Fibroblast of pulmonary artery (primary cell): ENCODE measurements around the gene ATP10B.

Experiments used
- DNase-seq: peaks from one replicate; pipeline ENCODE4 v3.0.0-alpha.2; 2010; ENCODE audit warnings: low read depth
- H3K4me3 ChIP-seq: replicated peaks from 2 replicates; pipeline ENCODE4 v1.5.1; 2011; ENCODE audit warnings: low read depth, mild to moderate bottlenecking, control low read depth, low read length, moderate library complexity
- TF ChIP-seq, protein P1 (sequence below): IDR thresholded peaks from 2 replicates; pipeline ENCODE4 v1.5.1; 2011; ENCODE audit warnings: mild to moderate bottlenecking, control low read depth, low read length, inconsistent platforms; ENCODE audit errors: missing control alignments

The ATP10B gene

DNA sequence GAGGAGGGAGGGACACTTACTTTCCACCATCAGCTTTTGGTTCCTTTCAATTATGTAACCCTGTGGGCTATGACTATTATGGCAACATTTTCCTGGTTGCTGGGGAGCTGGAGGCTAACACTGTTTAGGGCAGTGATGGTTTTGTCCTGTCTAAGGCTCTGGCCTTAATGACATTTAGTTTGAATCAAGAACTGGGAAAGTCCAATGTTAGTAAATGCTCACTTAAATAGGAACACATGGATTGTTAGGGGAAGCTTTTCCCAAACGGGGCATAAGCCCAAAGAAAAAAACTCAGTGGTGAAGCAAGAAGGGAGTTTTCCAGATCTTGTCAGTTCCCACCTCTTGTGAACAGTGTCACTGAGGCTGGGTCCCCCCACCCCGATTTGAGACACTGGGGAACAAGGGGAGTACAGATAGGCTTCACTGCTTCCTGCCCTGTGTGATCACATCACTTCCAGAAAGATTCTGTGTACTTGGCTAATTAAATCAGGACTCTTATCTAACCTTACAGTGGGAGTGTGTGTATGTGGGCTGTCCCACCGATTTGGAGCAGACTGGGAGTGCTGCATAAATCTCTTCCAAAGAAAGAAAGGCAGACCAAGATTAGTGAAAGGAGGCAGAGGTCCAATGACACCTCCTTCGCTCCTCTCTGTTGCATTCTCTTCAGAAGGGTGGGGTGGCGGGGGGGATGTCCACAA is 223.9 kb downstream of the ATP10B start:
- no peak overlapping the region for H3K4me3 ChIP-seq
- no peak for DNase-seq
- TF ChIP-seq, protein P1, sequence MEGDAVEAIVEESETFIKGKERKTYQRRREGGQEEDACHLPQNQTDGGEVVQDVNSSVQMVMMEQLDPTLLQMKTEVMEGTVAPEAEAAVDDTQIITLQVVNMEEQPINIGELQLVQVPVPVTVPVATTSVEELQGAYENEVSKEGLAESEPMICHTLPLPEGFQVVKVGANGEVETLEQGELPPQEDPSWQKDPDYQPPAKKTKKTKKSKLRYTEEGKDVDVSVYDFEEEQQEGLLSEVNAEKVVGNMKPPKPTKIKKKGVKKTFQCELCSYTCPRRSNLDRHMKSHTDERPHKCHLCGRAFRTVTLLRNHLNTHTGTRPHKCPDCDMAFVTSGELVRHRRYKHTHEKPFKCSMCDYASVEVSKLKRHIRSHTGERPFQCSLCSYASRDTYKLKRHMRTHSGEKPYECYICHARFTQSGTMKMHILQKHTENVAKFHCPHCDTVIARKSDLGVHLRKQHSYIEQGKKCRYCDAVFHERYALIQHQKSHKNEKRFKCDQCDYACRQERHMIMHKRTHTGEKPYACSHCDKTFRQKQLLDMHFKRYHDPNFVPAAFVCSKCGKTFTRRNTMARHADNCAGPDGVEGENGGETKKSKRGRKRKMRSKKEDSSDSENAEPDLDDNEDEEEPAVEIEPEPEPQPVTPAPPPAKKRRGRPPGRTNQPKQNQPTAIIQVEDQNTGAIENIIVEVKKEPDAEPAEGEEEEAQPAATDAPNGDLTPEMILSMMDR: no peak

DNA sequence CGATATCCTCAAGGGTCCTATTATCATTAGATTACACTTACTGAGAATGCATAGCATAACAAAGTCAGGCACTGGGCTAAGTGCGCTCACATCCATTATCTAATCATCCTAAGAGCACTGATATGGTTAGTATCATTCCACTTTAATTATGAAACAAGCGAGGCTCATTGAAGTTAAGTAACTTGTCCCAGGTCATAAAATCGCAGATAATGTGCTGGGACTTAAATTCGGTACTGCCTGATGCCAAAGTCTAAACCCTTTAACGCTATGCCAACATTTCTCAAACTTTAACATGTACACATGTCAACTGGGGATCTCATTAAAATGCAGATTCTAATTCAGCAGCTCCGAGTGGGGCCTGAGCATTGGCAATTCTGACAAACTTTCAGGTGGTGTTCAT is 225.7 kb downstream of the ATP10B start:
- DNase-seq: no peak
- TF ChIP-seq, protein P1: no peak
- no peak overlapping the region for H3K4me3 ChIP-seq

DNA sequence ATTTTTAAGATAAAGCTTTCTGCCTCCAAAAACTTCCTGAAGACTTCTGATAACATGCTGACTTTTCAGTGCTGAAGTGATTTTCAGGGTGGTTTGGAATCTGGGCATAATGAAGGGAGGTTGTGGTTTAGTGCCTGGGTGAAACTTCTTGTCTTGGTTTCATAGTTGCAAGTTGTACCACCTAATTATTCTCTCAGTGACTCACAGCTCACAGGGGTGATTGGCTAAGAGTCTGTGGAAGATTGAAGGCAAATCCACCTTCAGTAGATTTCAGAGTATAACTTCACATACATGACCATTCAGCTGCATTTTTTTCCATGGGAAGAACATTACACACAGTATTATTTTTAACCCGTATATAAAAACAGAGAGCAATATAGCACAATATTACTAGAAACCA is 230.5 kb downstream of the ATP10B start:
- TF ChIP-seq, protein P1: no peak
- DNase-seq: no peak
- H3K4me3 ChIP-seq: no peak overlapping the region

DNA sequence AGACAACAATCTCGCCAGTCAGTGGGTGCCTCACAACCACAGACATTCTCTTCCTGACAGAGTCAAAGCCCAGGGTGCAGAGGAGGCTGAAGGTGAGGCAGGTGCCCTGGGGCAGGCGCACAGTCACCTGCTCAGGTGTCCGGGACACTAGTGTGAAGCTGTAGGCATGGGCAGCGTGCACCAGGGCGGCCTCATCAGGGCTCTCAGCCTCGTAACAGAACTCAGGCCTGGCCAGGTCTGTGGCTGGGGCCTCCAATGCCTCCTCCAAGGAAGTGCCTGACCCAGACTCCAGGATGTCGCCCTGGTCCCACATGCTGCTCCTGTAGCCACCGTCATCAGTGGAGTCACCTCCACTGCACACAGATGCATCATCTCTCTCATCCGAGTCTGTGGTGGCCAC is 231.6 kb downstream of the ATP10B start:
- no peak overlapping the region for H3K4me3 ChIP-seq
- DNase-seq: no peak
- TF ChIP-seq, protein P1: no peak

DNA sequence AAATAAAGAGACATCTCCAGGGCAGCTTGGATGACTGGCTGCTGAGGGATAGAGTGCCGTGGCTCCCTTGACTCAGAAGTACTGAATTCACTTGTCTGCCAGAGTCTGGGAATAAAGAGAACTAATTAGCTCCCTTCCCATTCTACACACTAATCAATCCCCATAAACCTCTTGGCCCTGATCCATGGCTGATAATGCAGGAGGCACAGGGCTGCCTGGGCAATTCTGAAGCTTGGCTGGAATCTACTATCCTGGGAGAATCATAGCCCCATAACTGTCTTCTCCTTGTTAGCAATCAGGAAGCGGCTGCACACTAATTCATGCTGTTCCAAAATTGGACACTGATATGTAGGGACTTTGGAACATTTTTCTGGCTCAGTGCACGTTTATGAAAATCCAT is 232.6 kb downstream of the ATP10B start:
- no peak overlapping the region for H3K4me3 ChIP-seq
- TF ChIP-seq, protein P1: no peak
- DNase-seq: no peak

DNA sequence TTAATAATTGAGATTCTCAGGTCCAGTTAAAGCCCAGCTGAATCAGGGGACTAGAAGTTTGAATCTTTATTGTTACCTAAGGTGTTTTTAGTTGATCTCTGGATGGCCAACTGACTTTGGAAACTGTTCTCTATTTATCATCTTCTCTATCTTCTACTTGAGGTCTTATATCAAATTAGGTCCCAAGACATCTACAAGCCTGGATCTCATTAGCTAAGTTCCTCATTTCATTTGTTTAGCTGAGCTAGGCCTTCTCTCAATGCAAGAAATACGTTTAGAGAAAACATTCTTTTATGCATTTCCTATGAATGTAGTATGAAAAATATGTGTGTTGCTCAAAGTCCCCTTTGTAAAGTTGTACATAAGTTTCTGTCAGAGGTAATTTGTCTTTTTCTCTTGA is 233.7 kb downstream of the ATP10B start:
- no peak for DNase-seq
- no peak overlapping the region for H3K4me3 ChIP-seq
- TF ChIP-seq, protein P1: no peak

DNA sequence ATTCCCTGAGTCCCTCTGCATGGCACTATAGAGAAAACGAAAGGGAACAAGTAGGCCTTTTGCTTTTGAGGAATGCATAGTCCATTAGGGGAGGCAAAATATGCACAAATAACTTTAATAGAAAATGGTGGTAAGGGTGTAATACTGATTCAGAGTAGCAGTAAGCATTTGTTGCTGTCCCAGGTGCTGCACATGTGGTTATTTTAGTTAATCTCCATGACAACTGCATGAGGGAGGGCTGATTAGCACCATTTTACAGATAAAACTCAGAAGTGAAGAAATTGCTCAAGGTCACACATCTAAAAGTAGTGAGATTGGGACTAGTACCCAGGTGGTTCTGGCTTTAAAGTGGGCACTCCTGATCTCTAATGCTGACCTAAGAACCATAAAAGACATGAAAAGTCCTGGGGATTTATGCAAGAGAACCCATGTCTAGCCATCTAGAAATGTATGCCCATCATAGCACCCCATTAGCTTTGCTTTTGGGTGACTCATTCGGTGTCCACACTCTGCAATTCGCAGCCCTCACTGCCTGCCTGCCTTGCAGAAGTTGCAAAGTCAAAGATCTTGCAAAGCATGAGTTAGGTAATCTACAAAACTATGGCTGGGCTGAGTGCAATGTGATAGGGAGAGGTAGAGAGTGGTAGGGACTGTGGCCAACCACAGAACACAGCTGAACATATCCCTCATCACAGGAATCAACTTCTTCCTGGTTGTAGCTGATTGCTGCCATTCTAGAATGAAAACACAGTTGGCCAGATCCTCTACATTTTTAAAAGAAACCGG is 235.1 kb downstream of the ATP10B start:
- DNase-seq: no peak
- H3K4me3 ChIP-seq: no peak overlapping the region
- TF ChIP-seq, protein P1: no peak
